GM19043 (cell line): ENCODE measurements around the gene ITGBL1.

Experiments used
- ATAC-seq: cut with Tn5 transposase; IDR thresholded peaks from one replicate; pipeline ENCODE4 v1.9.1; 2021; ENCODE audit warnings: low read depth; ENCODE audit not compliant: unreplicated experiment

Gene ITGBL1

DNA sequence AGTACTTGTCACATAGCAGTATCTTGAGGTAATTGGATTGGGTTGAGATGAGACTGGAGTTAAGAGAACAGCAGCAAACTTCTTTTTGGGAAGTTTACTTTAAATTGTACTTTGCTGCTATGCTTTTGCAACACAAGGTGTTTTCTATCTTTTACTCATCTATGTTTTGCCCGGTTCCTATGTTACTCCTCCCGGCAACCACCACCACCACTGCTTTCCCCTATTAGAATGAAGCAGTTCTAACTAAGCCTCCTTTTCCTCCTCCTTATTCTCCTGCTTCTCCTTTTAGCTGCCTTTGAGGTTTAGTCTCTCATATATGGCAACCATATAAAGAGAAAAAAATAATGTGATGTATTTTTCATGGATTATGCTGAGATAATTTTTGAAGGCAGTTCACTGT, 233.5 kb downstream of the ITGBL1 start:
- ATAC-seq, result no peak

DNA sequence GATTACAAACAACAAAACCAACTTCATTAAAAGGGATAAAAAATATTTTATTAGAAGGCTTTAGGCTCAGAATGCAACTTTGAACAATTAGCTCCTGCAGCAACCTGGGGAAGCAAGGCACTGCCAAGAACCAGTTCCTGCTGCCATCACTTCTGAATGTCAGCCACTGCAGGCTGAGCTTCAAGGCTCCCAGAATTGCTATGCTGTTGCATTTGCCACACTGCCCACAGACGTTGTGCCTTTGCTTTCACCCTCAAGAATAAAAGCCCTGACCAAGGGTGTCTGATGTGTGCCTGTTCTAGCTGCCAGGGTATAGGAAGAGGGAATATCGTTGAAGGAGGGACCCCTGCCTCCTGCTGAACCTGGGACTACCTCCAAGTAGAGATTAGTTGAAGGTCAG, 238.4 kb downstream of the ITGBL1 start:
- ATAC-seq, result no peak

DNA sequence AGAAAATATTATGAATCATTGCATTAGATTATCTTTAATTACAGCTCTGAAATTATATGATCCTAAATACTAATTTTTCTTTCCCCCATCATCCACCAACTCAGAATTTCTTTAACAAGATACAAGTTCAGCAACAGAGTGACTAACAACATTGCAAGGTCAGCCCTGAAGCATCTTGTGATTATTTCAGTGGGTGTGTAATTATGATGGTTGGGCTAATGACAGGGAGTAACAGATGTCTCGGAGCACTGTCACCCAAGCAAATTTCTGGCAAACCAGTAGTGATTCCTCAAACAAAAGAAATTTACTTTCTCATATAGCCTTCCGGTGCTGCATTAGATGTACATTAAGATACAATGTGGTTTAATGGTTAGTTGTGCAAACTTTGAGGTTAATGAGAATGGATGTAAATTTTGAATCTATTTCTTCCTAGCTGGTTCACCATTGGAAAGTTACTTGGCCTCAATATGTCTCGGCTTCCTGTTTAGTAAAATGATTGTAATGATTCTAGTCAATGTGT, 238.9 kb downstream of the ITGBL1 start:
- ATAC-seq, result no peak

DNA sequence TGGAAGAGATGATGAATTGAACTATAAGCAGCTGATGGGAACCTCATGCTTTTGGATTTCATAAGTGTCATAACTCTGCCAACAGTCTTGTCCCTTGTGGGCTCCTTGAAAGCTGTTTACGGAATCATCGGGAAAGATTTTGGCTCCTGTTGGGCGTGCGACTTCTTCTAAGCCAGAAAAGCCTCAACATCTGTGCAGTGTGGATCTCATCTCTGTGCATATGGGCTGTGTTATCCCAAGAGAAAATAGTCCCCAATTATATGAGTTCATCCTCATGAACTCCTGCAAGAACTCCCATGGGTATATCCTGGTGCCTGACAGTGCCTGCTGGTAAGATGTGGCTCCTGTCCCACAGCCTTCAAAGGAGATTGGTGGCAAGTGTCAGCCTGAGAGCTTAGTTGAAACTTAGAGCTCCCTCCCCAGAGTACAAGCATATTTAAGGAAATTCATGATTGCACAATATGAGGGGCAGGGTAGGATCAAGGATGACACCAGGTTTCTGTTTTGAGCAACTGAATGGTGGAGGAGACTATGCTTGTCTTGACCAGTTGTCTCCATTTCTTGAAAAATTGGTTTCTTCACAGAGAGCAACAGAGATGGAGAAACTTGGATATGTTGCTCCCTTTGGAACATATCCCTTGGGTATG, 243.5 kb downstream of the ITGBL1 start:
- ATAC-seq, result no peak

DNA sequence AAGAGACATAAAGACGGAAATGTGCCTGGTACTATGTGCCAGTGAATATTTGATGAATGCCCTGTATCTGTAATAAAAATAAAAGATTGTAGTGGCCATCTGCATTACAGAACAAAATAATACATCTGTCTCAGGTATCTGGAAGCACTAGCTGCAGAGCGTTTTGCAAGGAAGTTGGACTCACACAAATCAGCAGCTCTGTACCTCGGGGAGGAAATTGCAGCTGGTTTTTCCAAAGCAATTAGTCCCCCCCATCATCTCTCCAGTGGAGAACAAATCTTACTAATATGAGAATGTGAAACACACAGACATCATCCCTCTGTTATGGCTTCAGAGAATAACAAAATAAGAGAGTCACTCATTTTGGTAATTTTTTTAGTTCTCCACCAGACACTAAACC, 245.3 kb downstream of the ITGBL1 start:
- ATAC-seq, result no peak

DNA sequence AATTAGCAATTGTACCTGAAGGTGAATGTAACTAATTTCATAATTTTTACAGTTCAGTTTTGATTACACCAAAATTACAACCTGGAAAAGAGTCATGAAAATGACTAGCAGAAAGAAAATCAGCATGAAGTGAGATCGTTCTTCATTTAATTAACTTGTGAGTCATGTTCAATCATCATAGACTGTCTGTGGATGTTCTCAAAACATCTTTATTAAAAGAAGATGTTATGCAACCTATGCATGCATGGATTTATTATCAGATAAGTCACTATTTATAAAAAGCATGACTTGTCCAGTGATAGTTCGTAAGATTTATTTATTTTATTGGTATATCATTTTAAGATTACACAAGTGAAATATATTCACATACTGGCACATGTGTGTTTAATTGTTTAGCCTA, 245.9 kb downstream of the ITGBL1 start:
- ATAC-seq, result no peak

DNA sequence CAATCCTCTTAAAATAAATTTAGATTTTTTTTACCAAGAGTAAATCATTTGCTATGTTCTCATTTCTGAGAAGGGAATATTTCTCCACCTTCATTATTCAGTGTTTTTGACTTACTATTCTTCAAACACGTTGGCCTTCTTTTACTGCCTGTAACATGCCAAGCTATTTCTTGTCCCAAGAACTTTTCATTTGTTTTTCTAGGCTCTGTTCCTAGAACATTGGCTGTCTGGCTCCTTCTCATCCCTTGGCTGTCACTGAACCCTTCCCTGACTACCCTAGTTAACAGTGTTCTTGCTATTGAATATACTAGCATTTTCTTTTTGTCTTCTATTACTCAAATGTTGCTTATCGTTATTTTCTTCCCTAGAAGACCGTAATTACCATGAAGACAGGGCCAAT, 248.1 kb downstream of the ITGBL1 start:
- no peak for ATAC-seq

DNA sequence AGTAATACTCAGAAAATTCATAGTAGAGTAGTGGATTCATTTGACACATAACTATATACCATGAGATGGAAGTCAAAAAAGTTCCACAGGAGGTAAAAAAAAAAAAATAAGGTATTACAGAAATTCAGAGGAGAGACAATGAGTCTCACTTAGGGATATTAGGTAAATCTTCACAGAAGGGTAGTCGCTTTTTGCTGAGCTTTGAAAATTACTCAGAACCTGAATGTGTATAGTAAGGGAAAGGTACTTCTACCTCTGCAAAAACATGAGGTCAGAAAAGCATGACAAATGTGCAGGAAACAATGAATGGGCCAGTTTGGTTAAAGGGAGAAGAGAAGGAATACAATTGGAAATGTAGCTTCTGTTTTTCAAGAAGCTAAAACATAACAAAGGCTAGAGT, 250.6 kb downstream of the ITGBL1 start:
- ATAC-seq, result no peak

DNA sequence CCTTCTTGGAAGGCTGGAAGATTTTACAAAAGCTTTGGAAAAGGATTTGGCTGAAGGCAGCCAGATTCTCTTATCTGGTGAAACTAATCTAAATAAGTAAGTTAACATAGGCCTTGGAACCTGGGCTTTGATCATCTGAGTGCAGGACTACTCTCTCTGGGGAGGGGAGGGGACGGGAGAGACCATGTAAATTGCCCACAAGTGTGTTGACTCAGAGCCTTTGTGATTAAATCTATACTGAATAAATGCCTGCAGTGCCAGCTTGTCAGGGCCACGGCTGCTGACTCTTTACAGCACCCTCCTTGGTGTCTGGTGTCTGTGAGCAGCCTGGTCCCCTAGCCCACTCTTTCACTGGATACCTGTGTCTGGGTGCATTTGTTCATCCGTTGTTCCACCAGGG, 251.4 kb downstream of the ITGBL1 start:
- ATAC-seq, result no peak

DNA sequence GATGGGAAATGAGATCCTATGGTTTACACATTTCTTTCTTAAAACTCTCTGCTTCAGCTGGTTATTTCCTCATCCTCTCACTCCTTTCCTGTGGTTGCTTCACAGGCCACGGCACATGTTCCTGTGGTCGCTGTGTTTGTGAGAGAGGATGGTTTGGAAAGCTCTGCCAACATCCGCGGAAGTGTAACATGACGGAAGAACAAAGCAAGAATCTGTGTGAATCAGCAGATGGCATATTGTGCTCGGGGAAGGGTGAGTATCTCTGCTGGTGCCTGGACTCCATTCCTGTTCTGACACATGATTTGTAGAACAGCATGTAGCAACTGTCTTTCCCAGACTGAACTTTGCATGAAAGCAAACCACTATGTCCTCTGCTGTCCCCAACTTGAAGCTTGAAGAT, 254.2 kb downstream of the ITGBL1 start:
- ATAC-seq, result no peak

DNA sequence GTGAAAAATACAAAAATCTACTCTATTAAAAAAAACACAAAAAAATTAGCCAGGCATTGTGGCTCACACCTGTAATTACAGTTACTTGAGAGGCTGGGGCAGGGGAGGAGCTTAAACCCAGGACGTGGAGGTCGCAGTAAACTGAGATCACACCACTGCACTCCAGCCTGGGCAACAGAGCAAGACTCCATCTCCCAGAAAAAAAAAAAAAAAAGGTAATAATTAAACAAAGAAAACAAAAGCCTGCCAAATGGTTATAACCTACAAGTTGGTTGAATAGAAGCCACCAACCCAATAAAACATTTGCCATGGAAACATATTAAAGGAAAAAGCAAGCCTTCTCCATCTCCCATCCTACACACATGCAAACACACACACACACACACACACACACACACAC, 255.2 kb downstream of the ITGBL1 start:
- no peak for ATAC-seq

DNA sequence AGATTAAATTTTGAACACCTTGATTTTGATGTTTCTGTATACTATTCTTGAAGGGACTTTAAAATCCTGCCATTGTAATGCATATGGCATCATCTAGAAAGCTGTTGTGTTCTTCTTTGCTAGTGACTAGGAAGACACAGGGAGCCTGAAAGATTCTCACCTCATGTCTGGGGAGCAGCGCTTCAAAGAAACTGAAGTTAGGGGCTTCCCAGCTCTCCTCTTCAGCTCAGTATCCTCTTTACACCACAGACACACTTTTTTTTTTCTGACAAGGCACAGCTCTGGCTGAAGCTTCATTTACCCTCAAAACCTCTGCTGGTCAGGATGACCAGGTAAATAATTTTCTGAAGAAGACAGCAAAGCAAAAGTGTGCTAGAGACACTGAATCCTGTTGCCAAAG, 255.6 kb downstream of the ITGBL1 start:
- no peak for ATAC-seq

DNA sequence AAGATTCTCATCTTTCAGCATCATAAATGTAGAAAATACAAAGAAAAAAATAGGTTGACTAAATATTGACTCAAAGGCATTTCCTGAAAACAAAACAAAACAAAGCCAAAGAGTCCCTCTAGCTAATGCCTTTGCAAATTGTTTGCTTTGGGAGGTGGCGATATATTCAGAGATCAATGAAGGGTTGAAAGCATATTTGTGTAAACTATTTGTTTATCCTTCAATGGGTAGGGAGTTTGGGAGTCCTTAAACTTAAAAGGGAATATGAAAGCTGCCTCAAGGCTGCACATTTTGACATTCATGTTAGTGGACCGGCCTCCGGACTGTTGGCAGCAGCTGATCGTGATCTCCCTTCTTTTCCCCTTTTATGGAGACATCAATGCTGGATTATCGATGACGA, 257.5 kb downstream of the ITGBL1 start:
- ATAC-seq, result no peak

DNA sequence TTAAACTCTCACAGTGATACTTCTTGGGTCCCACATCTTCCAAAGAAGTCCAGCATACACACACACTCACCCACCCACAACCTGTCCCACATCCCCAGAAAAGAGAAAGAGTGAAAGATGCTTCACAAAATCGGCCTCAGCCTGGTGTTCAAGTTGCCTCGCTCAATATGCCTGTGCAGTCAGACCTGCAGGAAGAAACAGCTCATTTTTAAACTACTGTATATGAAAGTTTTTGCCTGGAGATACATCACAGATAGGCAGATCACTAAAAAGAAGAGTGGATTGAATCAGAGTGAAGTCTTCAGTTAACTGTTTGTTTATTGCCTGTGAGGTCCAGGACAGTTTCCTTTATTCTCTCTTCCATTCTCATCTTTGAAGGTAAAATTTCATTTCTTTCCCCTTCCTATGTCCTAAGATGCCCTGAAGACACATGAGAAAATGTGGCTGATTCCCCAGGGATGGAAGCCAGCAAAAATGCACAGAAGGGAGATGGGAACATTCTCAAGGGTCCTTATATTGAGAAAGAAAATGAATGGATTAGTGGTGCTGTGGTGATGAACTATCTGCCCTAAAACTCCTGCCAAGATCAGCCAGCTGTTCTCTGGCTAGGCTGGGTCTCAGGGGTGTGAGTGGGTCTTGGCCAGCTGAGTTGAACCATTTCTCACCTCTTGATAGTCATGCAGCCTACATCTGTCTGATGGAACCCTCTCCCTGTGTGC, 259.0 kb downstream of the ITGBL1 start:
- no peak for ATAC-seq

DNA sequence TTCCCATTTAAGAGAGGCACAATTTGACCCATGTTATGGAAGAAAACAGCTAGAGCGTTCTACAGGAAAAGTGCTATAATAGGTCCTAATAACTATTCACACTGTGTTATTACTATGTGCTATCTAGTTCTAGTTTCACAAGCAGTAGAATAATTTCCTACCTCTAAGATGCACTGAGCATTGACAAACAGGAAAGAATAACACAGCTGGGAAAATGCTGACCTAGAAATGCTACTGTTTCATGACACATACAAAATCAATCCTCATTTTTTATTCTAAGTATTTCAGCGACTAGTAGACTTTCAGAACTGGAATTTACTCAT, 259.5 kb downstream of the ITGBL1 start:
- no peak for ATAC-seq

DNA sequence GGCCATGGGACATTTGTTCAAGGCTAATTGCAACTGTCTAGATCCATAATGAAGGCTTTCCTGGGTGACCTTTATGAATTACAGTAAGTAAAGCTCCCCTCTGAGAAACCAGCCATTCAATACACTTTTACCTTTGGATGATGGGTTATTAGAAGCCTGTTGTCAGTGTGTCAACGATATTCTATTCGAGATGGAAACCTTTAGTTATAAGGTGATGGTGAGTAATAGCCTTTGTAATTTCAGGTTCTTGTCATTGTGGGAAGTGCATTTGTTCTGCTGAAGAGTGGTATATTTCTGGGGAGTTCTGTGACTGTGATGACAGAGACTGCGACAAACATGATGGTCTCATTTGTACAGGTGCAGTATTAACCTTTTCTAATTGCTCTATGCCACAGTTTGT, 261.7 kb downstream of the ITGBL1 start:
- no peak for ATAC-seq

DNA sequence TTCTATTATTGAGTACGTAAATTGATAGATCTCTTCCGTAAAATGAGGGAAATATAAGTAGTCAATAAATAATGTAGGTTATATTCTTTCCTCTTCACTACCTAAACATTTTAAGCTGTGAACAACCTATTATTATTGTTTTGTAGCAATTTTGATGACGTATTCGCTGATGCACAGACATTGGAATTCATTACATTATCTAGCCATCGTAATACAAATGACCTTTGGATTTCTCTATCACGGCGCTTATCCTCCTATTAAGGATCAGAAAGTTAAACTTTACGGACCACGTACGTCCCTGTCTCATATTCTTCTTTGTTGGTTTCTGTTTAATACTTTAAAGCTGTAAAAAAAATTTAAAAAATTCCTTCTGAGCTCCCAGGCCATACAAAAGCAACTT, 264.9 kb downstream of the ITGBL1 start:
- ATAC-seq, result no peak

DNA sequence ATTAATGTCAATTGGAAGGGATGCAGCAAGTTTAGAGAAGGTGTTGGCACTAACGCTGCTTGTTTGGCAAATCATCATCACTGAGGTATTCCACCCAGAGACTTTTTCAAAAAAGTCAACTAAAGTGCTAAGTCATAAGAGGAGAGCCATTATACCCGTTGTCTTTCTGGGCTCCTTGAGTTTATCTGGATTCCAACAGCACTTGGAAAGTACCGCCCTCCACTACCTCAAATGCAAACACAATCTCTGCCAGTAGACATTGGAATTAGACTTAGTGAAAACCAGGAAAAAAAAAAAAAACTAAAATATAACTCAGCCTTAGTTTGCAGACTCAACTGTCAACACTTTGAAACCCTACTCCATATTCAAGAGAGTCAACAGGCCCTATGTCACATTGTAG, 266.0 kb downstream of the ITGBL1 start:
- no peak for ATAC-seq

DNA sequence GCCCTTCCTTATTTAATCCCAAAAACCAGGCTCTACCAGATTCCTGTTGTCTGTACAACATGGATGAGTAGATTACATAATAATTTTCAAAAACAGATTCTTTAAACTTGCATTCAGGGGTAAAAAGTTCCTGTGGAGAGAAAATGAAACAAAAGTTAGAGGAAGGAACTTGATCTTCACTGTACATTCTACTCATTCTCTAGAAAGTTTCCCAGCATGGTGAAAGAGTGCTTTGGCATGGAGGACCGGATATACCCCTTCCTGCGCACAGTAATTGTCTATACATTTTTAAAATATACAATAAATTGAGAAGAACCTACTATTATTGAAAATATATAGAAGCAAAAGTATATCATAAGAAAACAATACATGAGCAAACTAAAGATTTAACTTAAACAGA, 274.2 kb downstream of the ITGBL1 start:
- ATAC-seq, result no peak

DNA sequence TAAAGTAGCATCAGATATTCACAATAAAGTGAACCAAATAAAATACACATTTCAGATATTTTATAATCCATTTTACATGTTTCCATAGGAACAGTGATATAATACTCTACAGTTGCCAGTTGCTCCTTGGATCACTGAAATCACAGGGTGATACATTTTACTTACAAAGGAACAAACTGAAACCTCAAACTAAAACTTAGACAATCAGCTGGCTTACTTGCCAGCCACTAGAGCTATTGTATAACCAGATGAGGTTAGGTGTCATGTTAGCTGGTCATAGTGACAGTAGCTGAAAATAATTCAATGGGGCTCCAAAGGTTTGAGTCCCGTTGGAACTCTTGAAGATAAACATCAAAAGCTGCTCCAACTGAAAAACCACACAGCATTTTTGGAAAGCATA, 274.6 kb downstream of the ITGBL1 start:
- ATAC-seq, result no peak

DNA sequence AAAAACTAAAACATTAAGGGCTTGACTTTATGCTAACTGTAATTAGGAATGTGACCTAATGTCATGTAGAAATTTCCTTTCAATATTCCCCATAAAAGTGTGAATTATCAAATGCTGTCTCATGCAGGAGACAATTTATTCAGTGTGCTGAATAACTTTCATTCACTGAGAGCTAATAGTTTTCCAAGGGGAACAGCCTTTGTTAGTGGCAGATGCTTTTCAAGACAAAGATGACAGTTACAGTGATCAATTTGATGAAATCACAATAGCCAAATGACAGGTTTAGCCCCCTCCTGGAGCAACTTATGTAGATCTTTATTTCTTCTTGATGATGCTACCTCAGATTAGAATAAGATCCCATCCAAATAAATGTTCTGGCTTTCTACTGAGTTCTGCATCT, 275.5 kb downstream of the ITGBL1 start:
- no peak for ATAC-seq

DNA sequence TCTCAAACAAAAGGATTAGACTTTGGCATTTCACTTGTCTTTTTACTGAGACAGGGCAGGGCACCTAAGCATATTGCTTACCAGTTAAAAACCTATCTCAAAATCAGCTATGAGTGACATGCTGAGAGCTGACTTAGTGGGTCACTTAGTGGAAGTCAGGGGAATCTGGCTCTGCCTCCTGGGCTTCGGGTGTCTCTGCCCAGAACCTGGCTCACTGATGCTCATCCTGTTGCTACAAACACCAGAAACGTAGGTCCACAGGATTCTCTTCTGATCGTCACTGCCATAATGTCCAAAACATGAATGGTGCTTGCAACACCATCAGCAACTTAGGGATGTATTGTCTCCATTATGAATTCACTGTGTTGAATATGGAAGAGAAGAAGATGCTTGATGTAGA, 276.1 kb downstream of the ITGBL1 start:
- ATAC-seq, result no peak
